HepG2 (cell line): ENCODE data around the gene HLA-DRA. TPM values are rescaled to one million over a fixed set of nuclear protein-coding genes. Genes with fewer than 3 reads are reported as not detected.

ENCODE experiments used
- ATAC-seq: fragments of 200-7000 bp; cut with Tn5 transposase; 3 replicates; pipeline ENCODE4 v1.9.1; 2020; ENCODE audit warnings: mild to moderate bottlenecking, moderate library complexity
- BruUV-seq: library from RNA; stranded (reverse); fragments of 400-500 nt; replicated peaks from 2 replicates; lab custom pipeline; 2021; lab: Mats Ljungman, UMichigan
- CTCF ChIA-PET: fragments of 300-600 bp; formaldehyde crosslinking; extraction: SDS; loops from one replicate; lab custom pipeline; 2021; ENCODE audit warnings: low total read pairs, inconsistent platforms, low intra/inter-chr PET ratio; lab: Yijun Ruan, JAX
- POLR2A ChIA-PET: fragments of 350-600 bp; sonication (Branson Sonifier 250); formaldehyde crosslinking; loops from one replicate; lab custom pipeline; 2020; ENCODE audit warnings: antibody characterized with exemption, inconsistent platforms; lab: Yijun Ruan, JAX
- DNase-seq: peaks from one replicate; pipeline ENCODE4 v3.0.0-alpha.2; 2015; ENCODE audit warnings: low spot score
- FAIRE-seq: peaks from 3 replicates; lab custom pipeline; 2011; peaks lifted over from hg19 to GRCh38; lab: Jason Lieb, UNC
- H2AFZ ChIP-seq: one replicate; pipeline ENCODE4 v1.6.1; 2011; ENCODE audit warnings: low read length, inconsistent platforms
- H3K27ac ChIP-seq: fragments of 300-600 bp; 3 replicates; pipeline ENCODE4 v1.8.0; 2011; ENCODE audit warnings: mixed run types, mild to moderate bottlenecking, mixed read lengths, low read length, inconsistent platforms; ENCODE audit not compliant: insufficient read depth; ENCODE audit errors: extremely low read length
- H3K27me3 ChIP-seq, 2 experiments: fragments of 200-600 bp in 1 of 2; 2 replicates in 1 of 2; 3 replicates in 1 of 2; pipeline versions ENCODE4 v1.6.0 to v1.8.0; 2011; ENCODE audit warnings: low read length in 2 of 2, mild to moderate bottlenecking in 2 of 2, moderate library complexity in 2 of 2, inconsistent platforms in 1 of 2; ENCODE audit not compliant: insufficient read depth in 2 of 2, control insufficient read depth in 1 of 2
- H3K36me3 ChIP-seq, 2 experiments: fragments of 200-600 bp in 1 of 2; replicated peaks in 1 of 2; 2 replicates in 1 of 2; 3 replicates in 1 of 2; pipeline versions ENCODE4 v1.5.1 to v1.8.0; 2011; ENCODE audit warnings: low read length in 2 of 2, inconsistent platforms in 1 of 2; ENCODE audit not compliant: insufficient read depth in 2 of 2, control insufficient read depth in 1 of 2
- H3K4me1 ChIP-seq: 2 replicates; pipeline ENCODE4 v1.5.1; 2012; ENCODE audit warnings: low read length, inconsistent platforms; ENCODE audit not compliant: insufficient read depth
- H3K4me2 ChIP-seq: 2 replicates; pipeline ENCODE4 v1.6.0; 2011; ENCODE audit warnings: low read depth, low read length, inconsistent platforms
- H3K4me3 ChIP-seq, 3 experiments: fragments of 200-600 bp in 1 of 3; sonication (generic), shearing (Covaris generic) in 1 of 3; replicated peaks in 1 of 3; 2 replicates each; pipeline ENCODE4 v1.5.1; 2011 to 2016; ENCODE audit warnings: low read length in 3 of 3, inconsistent platforms in 2 of 3, low read depth in 2 of 3, mild to moderate bottlenecking in 2 of 3, control low read depth in 1 of 3, mixed read lengths in 1 of 3; ENCODE audit not compliant: insufficient read depth in 1 of 3
- H3K79me2 ChIP-seq: one replicate; pipeline ENCODE4 v1.6.1; 2011; ENCODE audit warnings: low read length, inconsistent platforms; ENCODE audit not compliant: insufficient read depth
- H3K9ac ChIP-seq: 2 replicates; pipeline ENCODE4 v1.6.0; 2011; ENCODE audit warnings: mild to moderate bottlenecking, low read depth, low read length, inconsistent platforms; ENCODE audit not compliant: insufficient read depth
- H3K9me3 ChIP-seq: 2 replicates; pipeline ENCODE4 v1.5.1; 2012; ENCODE audit warnings: mild to moderate bottlenecking, low read length
- H4K20me1 ChIP-seq: 2 replicates; pipeline ENCODE4 v1.6.0; 2011; ENCODE audit warnings: inconsistent platforms, mild to moderate bottlenecking, low read length, moderate library complexity; ENCODE audit not compliant: insufficient read depth
- BCL6 ChIP-seq: IDR thresholded peaks from 2 replicates; pipeline ENCODE4 v1.6.1; 2016; ENCODE audit warnings: missing genetic modification reagents, missing compliant biosample characterization
- MTA3 ChIP-seq: sonication (generic); formaldehyde crosslinking; IDR thresholded peaks from 2 replicates; pipeline ENCODE4 v1.4.0; 2020; ENCODE audit warnings: missing genetic modification reagents
- RELA ChIP-seq: sonication (generic); formaldehyde crosslinking; IDR thresholded peaks from 2 replicates; pipeline ENCODE4 v1.4.0; 2020; ENCODE audit warnings: missing genetic modification reagents
- RERE ChIP-seq: IDR thresholded peaks from 2 replicates; pipeline ENCODE4 v1.6.1; 2016; ENCODE audit warnings: low read depth, missing genetic modification reagents, missing compliant biosample characterization
- RFX5 ChIP-seq: IDR thresholded peaks from 2 replicates; pipeline ENCODE4 v1.6.1; 2011; ENCODE audit warnings: low read depth, low read length, improper control_type of control experiment
- RFXANK ChIP-seq: IDR thresholded peaks from 2 replicates; pipeline ENCODE4 v1.6.1; 2016
- SIN3B ChIP-seq: fragments of 150-350 bp; IDR thresholded peaks from 2 replicates; pipeline ENCODE4 v1.6.1; 2014; ENCODE audit warnings: low read length
- WGBS: methylation state at CpG from one replicate; pipeline ENCODE4 v1.1.6; 2017; ENCODE audit warnings: low lambda C conversion rate; 5-methylcytosine and 5-hydroxymethylcytosine counted together
- in situ Hi-C: cut with HindIII; loops from 2 replicates; pipeline ENCODE4 v1.10.0; 2017; ENCODE audit warnings: low pct_unique_long_range_greater_than_20kb; ENCODE audit not compliant: extremely low pct_ligation_motif_present
- intact Hi-C: fragments of 100-400 bp; cut with micrococcal nuclease; formaldehyde crosslinking; loops from one replicate; pipeline ENCODE4 v1.10.0; 2022; ENCODE audit not compliant: unreplicated experiment
- polyA plus RNA-seq, 8 experiments: library from polyadenylated mRNA; depleted of rRNA in 3 of 8; stranded (reverse) in 7 of 8; unstranded in 1 of 8; fragments of >200 nt; fragmentation: Illumina TruSeq in 4 of 8; extraction: Trizol in 4 of 8; gene quantifications; 2 replicates each; pipeline versions ENCODE4 v1.2.1 to v1.2.3, GENCODE V29; 2011 to 2016; ENCODE audit warnings: low read depth in 4 of 8, missing spikeins in 1 of 8, mixed read lengths in 1 of 8; ENCODE audit not compliant: insufficient read depth in 1 of 8
- total RNA-seq, 5 experiments: library from RNA; depleted of rRNA; stranded (reverse); fragments of >200 nt; fragmentation: Illumina TruSeq; extraction: Trizol; gene quantifications; 2 replicates each; pipeline ENCODE4 v1.2.3, GENCODE V29; 2016; ENCODE audit warnings: low read depth in 1 of 5

Gene HLA-DRA
- total and polyA plus RNA-seq, 2 of the 13 experiments (the other 11 are each of a cell fraction or from before 2014, with no cell fraction given), result not detected

DNA sequence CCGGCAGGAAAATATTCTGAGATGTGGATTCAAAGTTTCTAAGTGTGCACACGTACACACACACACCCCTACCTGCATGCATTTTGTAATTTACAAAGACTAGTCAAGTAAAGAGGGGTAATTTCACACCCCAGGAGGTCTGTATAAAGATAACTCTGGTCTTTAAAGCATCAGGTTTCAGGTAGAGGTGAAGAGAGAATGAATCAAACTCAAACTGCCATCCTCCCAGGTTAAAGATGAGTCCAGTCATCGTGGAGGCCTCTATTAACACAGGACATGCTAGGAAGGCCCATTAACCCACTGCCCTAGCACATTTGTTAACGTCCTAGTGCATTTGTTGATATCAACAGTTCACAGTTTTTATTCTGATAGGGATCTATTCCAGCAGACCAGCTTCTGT lies 3.5 kb upstream of the HLA-DRA start:
- H4K20me1 ChIP-seq, result no peaks in the 10 kb centered on the region
- CTCF ChIA-PET, result no interaction called here
- no peak overlapping the region for H3K4me3 ChIP-seq
- no peak overlapping the region for H3K4me2 ChIP-seq
- 1% methylated on average over 4 of the region's 4 CpGs for WGBS
- no peak overlapping the region for H3K9ac ChIP-seq
- FAIRE-seq, result no peak
- TF ChIP-seq SIN3B (no peak), MTA3 (CRISPR knock-in tag) (no peak), RELA (CRISPR knock-in tag) (no peak)
- DNase-seq, result no peak
- H3K36me3 ChIP-seq, result no peaks in the 10 kb centered on the region
- BruUV-seq, result no TSS peak
- no peaks in the 10 kb centered on the region for H3K4me1 ChIP-seq
- no peak overlapping the region for H2AFZ ChIP-seq
- H3K27ac ChIP-seq, result no peak overlapping the region
- no peaks in the 10 kb centered on the region for H3K9me3 ChIP-seq
- no peak for ATAC-seq
- in situ Hi-C loops, result no loop called here
- intact Hi-C loops, result no loop called here
- no peaks in the 10 kb centered on the region; a peak in 1 of 5 replicates for H3K27me3 ChIP-seq
- POLR2A ChIA-PET, result no interaction called here
- H3K79me2 ChIP-seq, result no peaks in the 10 kb centered on the region

DNA sequence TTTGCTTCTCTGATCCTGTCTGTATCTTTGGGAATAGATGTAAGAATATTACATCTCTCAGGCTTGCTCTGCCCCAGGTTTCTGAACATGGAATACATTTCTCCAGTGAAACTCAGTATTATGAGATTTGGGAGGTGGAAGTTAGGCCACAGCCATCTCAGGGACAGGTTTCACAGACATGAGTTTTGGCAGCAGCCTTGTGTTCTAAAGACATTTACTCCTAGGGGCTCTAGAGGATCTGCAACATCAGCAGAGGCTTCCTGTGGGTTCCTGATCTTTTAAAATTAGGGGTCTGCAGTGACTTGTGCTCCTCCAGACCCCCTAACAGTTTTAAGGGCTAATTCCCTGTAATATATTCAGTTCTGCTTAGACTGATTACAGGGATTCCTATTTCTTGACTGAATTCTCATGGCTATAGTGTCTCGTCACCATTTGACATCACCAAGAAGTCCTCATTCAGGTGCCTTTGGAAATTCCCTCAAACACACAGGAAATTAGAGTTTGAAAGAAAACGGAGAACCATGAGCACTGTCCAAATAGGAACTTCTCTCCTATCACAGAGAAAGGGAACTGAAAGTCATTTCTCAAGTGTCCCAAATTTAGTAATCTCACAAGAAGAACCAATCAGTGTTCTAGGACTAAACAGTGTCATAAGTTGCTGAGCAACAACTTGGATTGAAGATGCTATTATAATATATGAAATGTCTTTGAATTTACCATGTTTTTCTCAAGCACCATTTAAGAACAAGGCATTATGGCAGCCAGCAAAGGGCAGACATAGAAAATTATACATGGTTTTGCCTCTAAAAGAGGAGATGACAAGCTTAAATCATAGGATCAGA lies 2.5 kb upstream of the HLA-DRA start:
- no peak for DNase-seq
- H2AFZ ChIP-seq, result no peak overlapping the region
- no peak overlapping the region for H3K4me2 ChIP-seq
- ATAC-seq, result no peak
- H3K79me2 ChIP-seq, result no peaks in the 10 kb centered on the region
- H3K36me3 ChIP-seq, result no peaks in the 10 kb centered on the region
- no peak for FAIRE-seq
- in situ Hi-C loops, result no loop called here
- H3K4me3 ChIP-seq, result no peak overlapping the region
- peak; percentile 37; the same call in 1 of the 2 replicates for TF ChIP-seq RFXANK (CRISPR knock-in tag)
- TF ChIP-seq BCL6 (CRISPR knock-in tag), result no peak
- peak; percentile 90 for TF ChIP-seq RFX5
- no peak for TF ChIP-seq RERE (CRISPR knock-in tag)
- H3K27me3 ChIP-seq, result no peaks in the 10 kb centered on the region; a peak in 1 of 5 replicates
- intact Hi-C loops, result no loop called here
- whole genome bisulfite sequencing, result 4% methylated on average over 2 of the region's 2 CpGs
- BruUV-seq, result no TSS peak
- CTCF ChIA-PET, result no interaction called here
- no peaks in the 10 kb centered on the region for H3K9me3 ChIP-seq
- POLR2A ChIA-PET, result no interaction called here
- no peaks in the 10 kb centered on the region for H4K20me1 ChIP-seq
- no peak overlapping the region for H3K9ac ChIP-seq
- H3K27ac ChIP-seq, result no peak overlapping the region
- no peaks in the 10 kb centered on the region for H3K4me1 ChIP-seq
